Measurements from ENCODE around the gene MAD2L1BP. TPM values are rescaled to one million over a fixed set of nuclear protein-coding genes. Genes with fewer than 3 reads are reported as not detected.

The MAD2L1BP gene
- total RNA-seq, 1 donor from 2014 or later = 35.4 TPM

DNA sequence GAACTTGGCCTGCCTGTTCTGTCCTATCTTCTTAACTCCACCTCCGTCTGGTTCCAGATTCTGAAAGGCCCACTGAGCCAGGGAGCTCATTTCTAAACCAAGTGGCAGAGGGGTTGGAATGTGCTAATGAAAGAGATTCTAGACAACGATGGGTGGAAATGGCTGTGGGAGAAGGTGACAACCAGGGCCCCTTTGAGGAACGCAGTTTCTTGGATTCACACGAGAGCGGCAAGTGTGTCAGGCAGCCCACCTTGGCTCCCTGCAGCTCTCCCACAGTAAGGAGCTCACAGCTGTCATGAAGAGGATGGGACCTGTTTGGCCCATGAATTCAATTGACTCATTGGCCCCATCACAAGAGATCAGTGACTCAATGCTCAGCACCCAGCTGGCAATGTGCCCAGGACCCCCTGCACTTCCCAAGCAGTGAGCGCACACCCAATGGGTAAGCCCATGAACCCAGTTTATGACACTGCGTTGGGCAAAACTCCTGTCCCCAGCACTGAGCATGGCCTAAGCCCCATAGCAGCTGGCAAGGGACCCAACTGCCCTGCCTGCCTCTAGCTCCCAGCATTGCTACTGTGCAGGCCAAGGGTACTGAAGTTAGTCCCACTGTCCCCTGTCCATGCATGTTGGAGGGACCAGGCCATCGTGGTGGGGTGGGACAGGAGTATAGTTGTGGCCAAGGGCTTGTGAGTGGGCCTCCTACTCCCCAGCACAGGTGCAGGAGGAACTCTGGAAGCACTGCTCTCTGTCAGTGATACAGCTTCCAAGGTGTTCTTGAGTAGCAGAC, 35.6 kb downstream of the MAD2L1BP start:
- intact Hi-C loops (cut with micrococcal nuclease) = loop anchor here (2.0 to 5.0 kb wide), 2 partner anchors 36 to 54 kb away; no protein-coding TSS in a partner anchor
- peaks cover 30% of the 10 kb centered on the region for H3K4me1 Mint-ChIP-seq (ENCODE audit: low read depth)
- H3K36me3 Mint-ChIP-seq (ENCODE audit: low read depth) = peaks cover 46% of the 10 kb centered on the region
- no peaks in the 10 kb centered on the region for H3K27me3 Mint-ChIP-seq (ENCODE audit: low read depth)
- H3K4me3 Mint-ChIP-seq (ENCODE audit: low read depth) = no peak overlapping the region
- no peak for DNase-seq (ENCODE audit: low spot score)
- no peaks in the 10 kb centered on the region for H3K9me3 Mint-ChIP-seq
- peak overlapping the region; percentile 27 for H3K27ac Mint-ChIP-seq

DNA sequence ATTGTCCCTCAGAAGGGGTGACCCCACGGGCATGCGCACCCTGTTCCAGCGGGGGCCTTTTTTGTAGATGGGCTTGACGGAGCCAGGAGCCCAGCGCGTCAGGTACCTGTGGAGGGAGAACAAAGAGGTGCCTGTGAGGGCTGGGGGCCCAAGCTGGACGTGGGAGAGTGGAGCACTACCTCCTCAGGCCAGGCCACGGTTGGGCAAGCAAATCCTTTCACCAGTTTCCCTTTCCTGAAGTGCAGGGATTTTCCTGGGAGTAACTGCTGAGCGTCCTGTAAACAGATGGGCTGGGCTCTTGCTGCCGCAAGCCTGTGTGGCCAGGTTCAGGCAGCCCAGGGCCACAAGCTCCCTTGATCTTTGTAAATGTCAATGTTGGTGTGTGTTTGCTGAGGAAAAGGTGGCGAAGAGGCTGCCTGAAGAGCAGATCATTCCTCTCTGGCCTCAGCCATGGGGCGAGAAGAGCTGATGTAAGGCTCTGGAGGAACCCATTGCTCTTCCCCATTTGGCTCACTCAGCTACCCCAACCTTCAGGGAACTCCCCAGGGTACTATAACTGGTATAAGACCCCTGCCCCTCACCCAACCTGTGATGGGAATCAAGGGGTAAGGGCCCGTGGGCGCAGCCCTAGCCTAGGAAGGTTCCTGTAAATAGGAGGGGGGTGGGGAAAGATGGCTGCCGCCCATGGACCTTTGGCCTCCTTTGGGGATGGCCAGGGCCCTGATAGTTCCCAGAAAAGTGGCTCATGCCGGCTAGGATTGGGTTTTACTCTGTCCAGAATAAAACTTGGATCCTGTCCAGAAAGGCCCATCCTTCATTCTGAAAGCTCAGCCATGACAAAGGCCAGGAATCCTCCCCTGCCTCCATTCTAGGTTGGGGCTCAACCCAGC, 36.4 kb downstream of the MAD2L1BP start:
- DNase-seq (ENCODE audit: low spot score) = no peak
- intact Hi-C loops (cut with micrococcal nuclease) = loop anchor here (2.0 to 5.0 kb wide), 2 partner anchors 35 to 53 kb away; no protein-coding TSS in a partner anchor
- Mint-ChIP-seq H3K36me3 (ENCODE audit: low read depth) (peaks cover 46% of the 10 kb centered on the region), H3K9me3 (no peaks in the 10 kb centered on the region), H3K4me1 (ENCODE audit: low read depth) (peaks cover 28% of the 10 kb centered on the region), H3K27me3 (ENCODE audit: low read depth) (no peaks in the 10 kb centered on the region), H3K4me3 (ENCODE audit: low read depth) (no peak overlapping the region), H3K27ac (no peak overlapping the region)

DNA sequence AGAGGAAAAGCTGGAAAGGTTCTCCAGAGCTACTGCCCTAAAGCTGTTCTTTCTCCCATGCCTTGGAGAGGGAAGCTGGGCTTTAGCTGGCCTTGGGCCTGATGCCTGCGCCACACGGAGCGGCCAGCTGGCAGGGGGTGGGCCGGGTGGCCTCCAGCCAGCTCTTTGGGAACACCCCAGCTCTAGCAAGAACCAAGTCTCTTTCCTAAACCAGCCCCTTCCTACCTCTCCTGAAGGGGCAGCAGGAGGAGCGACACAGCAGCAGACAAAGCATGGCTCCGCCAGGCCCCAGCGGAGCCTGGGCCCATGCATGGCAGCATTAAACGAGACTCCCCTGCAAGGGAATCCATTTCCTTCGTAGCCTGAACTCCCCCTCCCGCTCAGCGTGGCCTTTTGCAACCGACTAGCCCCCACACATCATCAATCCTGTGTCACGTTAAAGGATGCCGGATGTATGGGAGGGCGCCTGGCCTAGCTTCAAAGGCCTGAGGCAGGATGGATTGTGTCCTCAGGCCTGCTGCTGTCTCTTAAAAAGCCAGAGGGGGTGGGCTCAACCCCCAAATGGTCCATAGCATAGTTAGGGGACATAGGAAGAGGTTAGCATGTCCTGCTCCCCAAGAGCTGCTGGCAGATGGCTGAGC, 37.9 kb downstream of the MAD2L1BP start:
- Mint-ChIP-seq H3K27me3 (ENCODE audit: low read depth) (no peaks in the 10 kb centered on the region), H3K9me3 (no peaks in the 10 kb centered on the region), H3K4me1 (ENCODE audit: low read depth) (peaks cover 14% of the 10 kb centered on the region), H3K36me3 (ENCODE audit: low read depth) (peaks cover 60% of the 10 kb centered on the region), H3K4me3 (ENCODE audit: low read depth) (no peak overlapping the region), H3K27ac (no peak overlapping the region)
- no peak for DNase-seq (ENCODE audit: low spot score)
- intact Hi-C loops (cut with micrococcal nuclease) = loop anchor here (5.0 kb wide), 1 partner anchor 34 kb away; no protein-coding TSS in a partner anchor

DNA sequence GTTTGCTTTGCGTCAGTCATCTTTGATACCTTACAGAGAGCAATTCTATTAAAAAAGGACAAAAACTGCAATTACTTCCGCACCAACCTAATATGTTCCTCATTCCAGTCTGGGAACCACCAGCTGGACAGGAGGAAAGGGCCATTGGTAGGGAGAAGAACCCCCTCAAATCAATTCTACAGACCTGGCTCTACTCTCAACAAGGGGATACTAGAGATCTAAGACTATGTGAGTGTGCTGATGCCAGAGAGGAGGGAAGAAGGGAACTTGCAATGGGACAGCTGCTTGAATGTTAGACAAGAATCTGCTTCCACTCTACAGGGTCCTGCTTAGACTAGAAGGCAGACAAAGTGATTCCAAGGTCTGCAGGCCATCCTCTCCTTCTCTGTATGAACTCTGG, 38.7 kb downstream of the MAD2L1BP start:
- H3K36me3 Mint-ChIP-seq (ENCODE audit: low read depth) = peaks cover 60% of the 10 kb centered on the region
- H3K9me3 Mint-ChIP-seq = no peaks in the 10 kb centered on the region
- H3K27me3 Mint-ChIP-seq (ENCODE audit: low read depth) = no peaks in the 10 kb centered on the region
- intact Hi-C loops (cut with micrococcal nuclease) = loop anchor here (5.0 kb wide), 1 partner anchor 33 kb away; no protein-coding TSS in a partner anchor
- DNase-seq (ENCODE audit: low spot score) = no peak
- peaks cover 9% of the 10 kb centered on the region for H3K4me1 Mint-ChIP-seq (ENCODE audit: low read depth)
- H3K27ac Mint-ChIP-seq = no peak overlapping the region
- H3K4me3 Mint-ChIP-seq (ENCODE audit: low read depth) = no peak overlapping the region

DNA sequence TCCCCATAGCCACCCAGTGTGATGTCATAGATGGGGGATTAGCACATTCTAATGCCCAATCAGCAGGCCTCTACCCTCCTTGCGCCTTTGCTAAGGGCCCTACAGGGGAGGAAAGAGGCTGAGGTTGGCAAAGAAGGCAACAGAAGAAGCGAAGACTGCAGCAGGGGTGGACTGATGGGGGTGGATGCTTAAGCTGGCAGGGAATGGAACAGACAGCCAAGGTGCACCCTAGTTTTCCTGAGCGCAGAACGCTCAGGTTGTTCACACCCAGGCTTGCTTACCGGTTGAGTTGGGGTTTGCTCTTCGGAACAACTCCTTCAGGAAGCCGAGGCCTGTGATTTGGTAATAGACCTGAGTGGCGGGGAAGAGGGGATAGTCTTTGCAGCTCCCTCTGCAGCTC, 39.3 kb downstream of the MAD2L1BP start:
- Mint-ChIP-seq H3K4me1 (ENCODE audit: low read depth) (peaks cover 5% of the 10 kb centered on the region), H3K36me3 (ENCODE audit: low read depth) (peaks cover 63% of the 10 kb centered on the region), H3K27ac (no peak overlapping the region), H3K4me3 (ENCODE audit: low read depth) (no peak overlapping the region), H3K9me3 (no peaks in the 10 kb centered on the region), H3K27me3 (ENCODE audit: low read depth) (no peaks in the 10 kb centered on the region)
- DNase-seq (ENCODE audit: low spot score) = no peak
- intact Hi-C loops (cut with micrococcal nuclease) = loop anchor here (5.0 kb wide), 1 partner anchor 32 kb away; no protein-coding TSS in a partner anchor

DNA sequence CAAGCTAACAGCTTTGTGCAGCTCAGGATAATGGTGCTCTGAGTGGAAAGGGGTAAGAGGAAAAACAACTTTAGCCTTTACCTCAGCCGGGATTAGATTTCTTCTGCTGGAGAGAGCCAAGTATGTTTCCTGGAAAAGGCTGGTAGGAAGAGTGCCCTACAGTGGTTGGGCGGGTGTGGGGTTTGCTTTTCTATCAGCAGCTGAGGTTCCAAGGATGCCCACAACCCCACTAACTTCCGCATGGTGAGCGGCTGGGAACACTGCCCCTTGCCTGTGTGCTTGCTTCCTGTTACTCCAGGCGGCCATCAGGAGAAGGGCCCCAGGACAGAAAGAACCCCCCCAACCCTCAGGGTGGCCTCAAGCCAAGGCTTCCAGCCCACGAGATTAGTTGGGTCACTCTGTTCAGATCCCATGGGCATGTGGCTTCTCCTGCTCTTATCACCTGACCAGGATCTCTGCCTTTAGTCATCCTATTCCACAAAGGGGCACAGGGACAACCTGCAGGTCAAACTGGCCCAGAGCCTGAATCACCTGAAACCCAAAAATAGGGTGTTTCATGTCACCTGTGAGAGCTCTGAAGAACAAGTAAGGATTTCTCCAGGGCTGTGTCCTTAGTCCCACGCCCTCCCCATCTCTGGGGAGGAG, 41.4 kb downstream of the MAD2L1BP start:
- Mint-ChIP-seq H3K36me3 (ENCODE audit: low read depth) (peaks cover 57% of the 10 kb centered on the region), H3K27ac (no peak overlapping the region), H3K4me1 (ENCODE audit: low read depth) (no peaks in the 10 kb centered on the region), H3K4me3 (ENCODE audit: low read depth) (no peak overlapping the region), H3K9me3 (no peaks in the 10 kb centered on the region), H3K27me3 (ENCODE audit: low read depth) (no peaks in the 10 kb centered on the region)
- intact Hi-C loops (cut with micrococcal nuclease) = no loop called here
- no peak for DNase-seq (ENCODE audit: low spot score)

DNA sequence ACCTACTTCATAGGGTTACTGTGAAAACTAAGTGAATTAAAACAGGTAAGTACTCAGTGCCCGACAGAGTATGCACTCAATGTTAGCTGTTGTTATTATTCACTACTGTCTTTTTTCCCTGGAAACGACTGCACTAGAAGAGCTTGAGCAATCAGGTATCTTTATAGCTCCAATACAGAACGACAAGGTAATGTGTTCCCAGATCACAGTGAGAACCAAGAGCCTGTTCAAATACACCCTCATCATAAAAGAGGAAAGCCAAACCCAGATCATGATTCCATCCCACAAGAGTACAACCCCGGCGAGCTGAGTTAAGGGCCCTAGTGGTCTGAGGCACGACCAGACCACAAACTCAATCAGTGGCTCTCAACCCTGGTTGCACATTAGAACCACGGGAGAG, 42.1 kb downstream of the MAD2L1BP start:
- Mint-ChIP-seq H3K36me3 (ENCODE audit: low read depth) (peaks cover 60% of the 10 kb centered on the region), H3K4me1 (ENCODE audit: low read depth) (peaks cover 3% of the 10 kb centered on the region), H3K4me3 (ENCODE audit: low read depth) (no peak overlapping the region), H3K27me3 (ENCODE audit: low read depth) (no peaks in the 10 kb centered on the region), H3K27ac (no peak overlapping the region), H3K9me3 (no peaks in the 10 kb centered on the region)
- intact Hi-C loops (cut with micrococcal nuclease) = no loop called here
- DNase-seq (ENCODE audit: low spot score) = no peak

DNA sequence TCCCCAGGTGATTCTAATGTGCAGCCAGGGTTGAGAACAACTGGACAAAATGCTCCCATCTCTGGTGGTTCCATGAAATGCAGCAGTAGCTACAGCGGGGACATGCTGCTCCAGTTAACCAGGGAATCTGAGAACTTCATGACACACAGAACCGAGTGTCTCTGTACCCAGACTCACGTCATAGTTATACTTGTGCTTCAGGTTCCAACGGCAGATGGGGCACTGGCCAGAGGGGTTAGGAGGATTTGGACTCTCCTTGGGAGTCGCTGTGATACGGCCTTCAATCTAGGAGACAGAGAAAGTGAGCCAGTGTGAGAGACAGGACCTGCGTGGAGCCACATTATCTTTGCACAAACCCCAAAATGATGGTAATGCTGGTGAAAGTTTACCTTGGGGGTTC, 42.7 kb downstream of the MAD2L1BP start:
- Mint-ChIP-seq H3K27ac (no peak overlapping the region), H3K4me1 (ENCODE audit: low read depth) (peaks cover 9% of the 10 kb centered on the region), H3K4me3 (ENCODE audit: low read depth) (no peak overlapping the region), H3K36me3 (ENCODE audit: low read depth) (peaks cover 57% of the 10 kb centered on the region), H3K9me3 (no peaks in the 10 kb centered on the region), H3K27me3 (ENCODE audit: low read depth) (no peaks in the 10 kb centered on the region)
- no peak for DNase-seq (ENCODE audit: low spot score)
- intact Hi-C loops (cut with micrococcal nuclease) = no loop called here

DNA sequence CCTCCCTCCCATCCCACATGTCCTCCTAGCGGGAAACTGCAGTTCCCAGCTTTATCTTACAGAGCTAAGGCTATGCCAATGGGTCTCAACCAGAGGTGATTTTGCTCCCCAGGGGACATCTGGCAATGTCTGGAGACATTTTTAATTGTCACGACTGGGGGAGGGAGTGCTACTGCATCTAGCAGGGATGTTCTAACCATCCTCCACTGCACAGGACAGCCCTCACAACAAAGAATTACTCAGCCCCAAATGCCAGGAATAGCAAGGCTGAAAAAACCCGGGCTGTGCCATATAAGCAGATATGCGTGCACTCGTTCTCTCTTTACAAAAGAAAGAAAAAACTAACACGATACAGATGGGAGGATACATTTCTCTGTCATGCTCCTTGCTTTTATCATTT, 43.4 kb downstream of the MAD2L1BP start:
- Mint-ChIP-seq H3K27me3 (ENCODE audit: low read depth) (no peaks in the 10 kb centered on the region), H3K36me3 (ENCODE audit: low read depth) (peaks cover 60% of the 10 kb centered on the region)
- intact Hi-C loops (cut with micrococcal nuclease) = no loop called here

DNA sequence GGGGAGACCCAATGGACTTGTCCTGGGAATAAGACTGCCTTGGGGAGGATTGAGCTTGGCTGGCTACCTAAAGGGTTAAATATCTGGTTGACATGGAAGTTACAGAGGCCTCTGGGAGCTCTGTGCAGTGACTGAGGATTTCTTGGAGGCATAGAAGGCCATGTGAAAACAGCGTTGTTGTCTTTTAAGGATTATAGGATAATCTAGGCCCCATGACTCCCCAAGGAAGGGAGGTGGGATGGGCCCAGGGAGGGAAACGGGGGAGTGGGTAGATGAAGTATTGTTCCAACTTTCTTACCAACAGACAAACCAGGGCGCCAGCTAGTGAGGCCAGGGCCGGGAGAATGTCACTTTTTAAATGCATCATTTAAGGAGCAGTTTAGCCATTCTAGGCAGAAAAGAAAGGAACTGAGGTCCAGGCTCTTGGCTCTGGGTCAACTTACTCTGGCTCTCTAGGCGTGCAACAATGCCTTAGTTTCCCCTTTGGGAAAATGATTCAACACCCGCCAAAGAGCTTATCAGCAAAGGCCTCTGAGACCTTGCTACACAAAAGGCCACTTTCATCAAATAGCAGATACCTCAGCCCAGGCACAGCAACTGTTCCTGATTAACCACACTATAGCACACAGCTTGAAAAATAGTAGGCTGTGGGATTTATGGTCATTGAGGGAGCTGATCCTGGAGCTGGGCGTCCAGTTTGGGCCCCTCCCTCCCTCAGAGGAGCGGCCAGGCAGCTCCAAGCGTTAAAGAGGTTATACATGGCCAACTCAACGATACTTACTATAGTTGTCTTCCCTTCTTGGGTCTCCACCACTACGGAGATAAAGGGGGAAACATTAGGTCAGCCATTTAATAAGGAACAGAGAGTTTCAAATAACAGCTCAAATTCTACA, 44.9 kb downstream of the MAD2L1BP start:
- Mint-ChIP-seq H3K4me3 (ENCODE audit: low read depth) (no peak overlapping the region), H3K36me3 (ENCODE audit: low read depth) (peaks cover 51% of the 10 kb centered on the region), H3K27me3 (ENCODE audit: low read depth) (no peaks in the 10 kb centered on the region), H3K9me3 (no peaks in the 10 kb centered on the region), H3K27ac (no peak overlapping the region), H3K4me1 (ENCODE audit: low read depth) (peaks cover 23% of the 10 kb centered on the region)
- intact Hi-C loops (cut with micrococcal nuclease) = no loop called here
- no peak for DNase-seq (ENCODE audit: low spot score)

More for the DNA sequence above, 43.4 kb downstream of the MAD2L1BP start:
- Mint-ChIP-seq H3K9me3 (no peaks in the 10 kb centered on the region), H3K4me3 (ENCODE audit: low read depth) (no peak overlapping the region), H3K4me1 (ENCODE audit: low read depth) (peaks cover 15% of the 10 kb centered on the region), H3K27ac (no peak overlapping the region)
- DNase-seq (ENCODE audit: low spot score) = no peak

DNA sequence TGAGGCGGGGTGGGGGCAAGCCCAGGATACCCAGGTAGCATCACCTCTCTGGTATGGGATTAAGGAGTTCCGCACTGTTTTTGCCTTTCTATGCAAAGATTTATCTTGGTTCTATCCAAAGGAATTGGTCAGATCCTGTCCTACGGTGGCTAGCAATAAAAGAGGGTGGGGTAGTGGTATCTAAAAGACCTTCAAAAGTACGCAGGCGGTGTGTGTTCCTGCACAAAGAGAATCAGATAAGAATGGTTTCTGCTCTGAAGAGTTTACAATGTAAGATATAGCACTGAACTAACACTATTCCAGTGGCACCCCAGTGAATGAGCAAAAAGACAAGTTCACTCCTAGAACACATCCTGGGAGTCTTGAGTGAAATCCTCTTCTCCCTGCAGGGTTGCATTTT, 45.7 kb downstream of the MAD2L1BP start:
- peaks cover 54% of the 10 kb centered on the region for H3K36me3 Mint-ChIP-seq (ENCODE audit: low read depth)
- no peak overlapping the region for H3K4me3 Mint-ChIP-seq (ENCODE audit: low read depth)
- DNase-seq (ENCODE audit: low spot score) = no peak
- no peaks in the 10 kb centered on the region for H3K27me3 Mint-ChIP-seq (ENCODE audit: low read depth)
- H3K9me3 Mint-ChIP-seq = no peaks in the 10 kb centered on the region
- peaks cover 27% of the 10 kb centered on the region for H3K4me1 Mint-ChIP-seq (ENCODE audit: low read depth)
- intact Hi-C loops (cut with micrococcal nuclease) = no loop called here
- no peak overlapping the region for H3K27ac Mint-ChIP-seq
